ENCODE results near the gene ARFIP1.
"Not testable (repeated sequence)": the region's sequence is repeated elsewhere in the genome, so short reads cannot be mapped to it uniquely, and the experiment has no call there.

The ARFIP1 gene

GRCh38 chr4:152785639-152786615, 6.2 kb downstream of the ARFIP1 start:
- DNase-seq (ENCODE audit: low spot score) = no peak

- no peak for DNase-seq (ENCODE audit: low spot score)
These were observed 6.9 kb downstream of the ARFIP1 start for GRCh38 chr4:152786627-152787026.

- DNase-seq (ENCODE audit: low spot score) = no peak
These were observed 16.1 kb downstream of the ARFIP1 start for GRCh38 chr4:152795891-152796290.

GRCh38 chr4:152803541-152803940, 23.8 kb downstream of the ARFIP1 start:
- DNase-seq (ENCODE audit: low spot score) = no peak

- DNase-seq (ENCODE audit: low spot score) = no peak
These were observed 25.4 kb downstream of the ARFIP1 start for GRCh38 chr4:152805071-152805650.

- no peak for DNase-seq (ENCODE audit: low spot score)
These were observed 26.1 kb downstream of the ARFIP1 start for GRCh38 chr4:152805818-152806217.

GRCh38 chr4:152806501-152807125, 26.9 kb downstream of the ARFIP1 start:
- DNase-seq (ENCODE audit: low spot score) = no peak

- DNase-seq (ENCODE audit: low spot score) = no peak
These were observed 27.6 kb downstream of the ARFIP1 start for GRCh38 chr4:152807294-152807829.

- DNase-seq (ENCODE audit: low spot score) = no peak
These were observed 28.9 kb downstream of the ARFIP1 start for GRCh38 chr4:152808670-152809069.

- DNase-seq (ENCODE audit: low spot score) = no peak
These were observed 31.0 kb downstream of the ARFIP1 start for GRCh38 chr4:152810715-152811287.

- no peak for DNase-seq (ENCODE audit: low spot score)
These were observed 35.3 kb downstream of the ARFIP1 start for GRCh38 chr4:152815078-152815477.

- no peak for DNase-seq (ENCODE audit: low spot score)
These were observed 37.6 kb downstream of the ARFIP1 start for GRCh38 chr4:152817331-152817730.

GRCh38 chr4:152819026-152819645, 39.4 kb downstream of the ARFIP1 start:
- DNase-seq (ENCODE audit: low spot score) = no peak

- DNase-seq (ENCODE audit: low spot score) = no peak
These were observed 40.3 kb downstream of the ARFIP1 start for GRCh38 chr4:152820073-152820472.

GRCh38 chr4:152822323-152822722, 42.6 kb downstream of the ARFIP1 start:
- no peak for DNase-seq (ENCODE audit: low spot score)

- DNase-seq (ENCODE audit: low spot score) = no peak
These were observed 44.8 kb downstream of the ARFIP1 start for GRCh38 chr4:152824561-152824960.

- DNase-seq (ENCODE audit: low spot score) = no peak
These were observed 45.6 kb downstream of the ARFIP1 start for GRCh38 chr4:152825336-152825735.

- no peak for DNase-seq (ENCODE audit: low spot score)
These were observed 48.4 kb downstream of the ARFIP1 start for GRCh38 chr4:152828122-152828521.

GRCh38 chr4:152831416-152831815, 51.7 kb downstream of the ARFIP1 start:
- no peak for DNase-seq (ENCODE audit: low spot score)

GRCh38 chr4:152836936-152837335, 57.2 kb downstream of the ARFIP1 start:
- no peak for DNase-seq (ENCODE audit: low spot score)

- DNase-seq (ENCODE audit: low spot score) = not testable (repeated sequence)
These were observed 60.0 kb downstream of the ARFIP1 start for GRCh38 chr4:152839729-152840128.
